HG02763 (cell line): ENCODE results near the gene THBD.

ENCODE experiments used
- ATAC-seq: cut with Tn5 transposase; IDR thresholded peaks from one replicate; pipeline ENCODE4 v1.9.1; 2021; ENCODE audit warnings: mild to moderate bottlenecking, moderate library complexity; ENCODE audit not compliant: unreplicated experiment

The THBD gene

DNA sequence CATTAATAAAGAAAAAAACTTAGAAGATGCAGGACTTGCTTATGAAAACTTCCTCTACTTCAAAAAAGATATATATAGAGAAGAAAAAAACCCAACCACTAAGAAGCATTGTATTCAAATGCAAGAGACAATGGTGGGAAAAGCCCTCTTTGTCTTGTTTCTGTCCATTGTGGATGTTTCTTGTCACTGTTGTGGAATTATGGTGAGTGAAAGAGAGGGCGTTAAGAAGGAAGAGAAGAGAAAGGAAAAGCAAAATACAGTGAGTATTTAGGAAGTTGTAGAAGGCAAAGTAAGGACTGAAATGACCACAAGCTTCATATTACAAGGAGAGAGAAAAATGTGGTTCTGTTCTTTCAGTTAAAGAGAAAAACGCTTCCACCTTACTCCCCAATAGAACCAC is 14.1 kb upstream of the THBD start:
- no peak for ATAC-seq

DNA sequence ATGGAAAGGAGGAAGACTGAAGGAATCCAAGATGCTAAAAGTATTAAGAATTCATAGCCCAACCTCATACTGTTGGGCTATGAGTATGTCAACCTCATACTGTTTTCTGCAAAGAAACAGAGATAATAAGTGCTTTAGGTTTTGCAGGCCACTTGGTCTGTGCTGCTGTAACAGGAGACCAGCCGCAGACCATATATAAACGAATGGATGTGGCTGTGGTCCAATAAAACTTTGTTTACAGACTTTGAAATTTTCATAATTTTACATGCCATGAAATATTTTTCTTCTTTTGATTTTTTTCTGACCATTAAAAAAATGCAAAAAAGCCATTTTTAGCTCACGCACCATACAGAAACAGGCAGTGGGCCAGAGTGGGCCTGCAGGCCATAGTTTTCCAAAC is 13.7 kb upstream of the THBD start:
- ATAC-seq: no peak

DNA sequence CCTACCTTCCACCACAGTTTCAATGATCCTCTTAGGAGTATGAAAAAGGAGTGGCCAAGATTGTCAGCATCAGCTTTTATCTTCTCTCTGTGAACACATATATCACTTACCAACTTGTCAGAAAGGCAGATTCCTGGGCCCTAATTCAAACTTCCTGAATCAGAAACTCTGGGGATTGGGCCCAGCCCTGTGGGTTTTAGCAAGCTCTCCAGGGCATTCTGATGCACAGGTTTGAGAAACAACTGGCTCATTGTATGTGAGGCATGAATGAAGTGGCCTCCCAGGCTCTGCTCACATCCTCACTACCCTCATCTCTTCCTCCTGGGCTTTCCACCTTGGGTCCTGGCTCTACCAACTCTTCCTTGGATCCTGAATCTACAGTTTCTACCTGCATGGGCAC is 13.2 kb upstream of the THBD start:
- ATAC-seq: no peak

DNA sequence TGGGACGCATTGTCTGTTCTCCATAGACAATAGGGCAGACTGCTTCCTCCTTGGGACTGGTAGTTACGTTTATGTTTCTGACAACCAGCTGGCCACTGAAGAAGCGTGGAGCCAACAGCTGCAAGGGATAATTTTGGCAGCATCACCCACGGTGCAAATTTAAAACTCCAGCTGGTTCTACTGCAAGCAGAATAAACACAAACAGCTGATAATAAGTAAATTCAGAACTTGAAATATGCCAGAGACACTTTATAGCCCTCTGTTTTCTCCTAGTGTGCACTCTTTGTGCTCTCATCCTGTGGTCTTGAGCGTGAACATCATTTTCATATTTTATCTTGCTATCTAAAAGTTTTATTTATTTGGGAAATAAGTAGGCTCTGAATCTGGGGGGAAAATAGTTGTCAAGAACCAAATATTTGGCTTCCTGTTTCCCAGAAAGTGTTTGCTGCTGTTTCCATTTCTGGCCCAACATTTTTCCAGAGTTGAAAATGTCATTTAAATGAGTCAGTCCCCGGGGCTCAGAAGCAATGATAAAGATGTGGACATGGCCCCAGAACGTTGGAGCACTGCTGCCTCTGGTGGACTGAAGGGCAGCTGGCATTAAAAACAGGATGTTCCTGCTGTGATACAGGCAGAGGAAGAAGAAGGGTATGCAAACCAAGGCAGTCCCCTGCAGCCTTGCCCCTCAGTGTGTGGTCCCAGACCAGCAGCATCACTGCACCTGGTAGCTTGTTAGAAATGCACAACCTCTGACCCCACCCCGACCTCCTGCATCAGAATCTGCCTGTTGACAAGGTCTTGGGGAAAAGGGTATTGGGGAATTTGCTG is 12.5 kb upstream of the THBD start:
- ATAC-seq: no peak

DNA sequence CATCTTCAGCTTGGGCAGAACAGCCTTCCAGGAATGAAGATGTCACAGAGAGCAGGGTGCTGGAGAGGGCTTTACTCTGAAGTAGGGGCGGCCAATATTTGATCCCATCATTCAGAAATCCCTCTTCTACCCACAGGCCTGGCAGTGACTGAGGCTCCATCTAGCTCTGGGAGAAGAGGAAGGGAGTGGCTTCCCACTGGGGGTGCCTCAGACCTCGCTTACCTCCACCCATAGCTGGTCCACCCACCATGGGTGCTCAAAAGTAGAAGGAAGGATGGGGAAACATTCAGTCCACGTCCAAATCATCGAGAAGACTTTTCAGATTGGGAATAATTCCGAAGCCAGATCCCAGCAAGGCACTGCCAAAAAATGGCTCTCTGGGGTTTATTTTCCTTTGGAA is 11.8 kb upstream of the THBD start:
- no peak for ATAC-seq

DNA sequence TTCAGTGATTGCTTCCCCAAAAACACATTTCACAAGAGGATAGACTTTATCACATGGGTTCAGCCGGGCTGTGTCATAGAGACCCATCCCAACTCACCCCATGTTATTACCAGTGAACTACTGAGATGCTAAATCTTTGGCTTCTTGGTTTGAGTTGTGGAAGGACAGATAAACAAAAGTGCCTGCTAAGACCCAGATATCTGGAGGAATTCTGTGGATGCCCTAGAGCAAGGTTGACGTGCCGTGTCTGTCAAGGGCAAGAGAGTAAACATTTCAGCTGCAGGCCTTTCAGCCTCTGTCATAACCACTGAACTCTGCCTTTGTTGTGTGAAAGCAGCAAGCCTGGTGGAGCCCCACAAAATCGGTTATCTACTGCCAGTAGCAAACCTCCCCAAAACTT is 11.2 kb upstream of the THBD start:
- ATAC-seq: no peak

DNA sequence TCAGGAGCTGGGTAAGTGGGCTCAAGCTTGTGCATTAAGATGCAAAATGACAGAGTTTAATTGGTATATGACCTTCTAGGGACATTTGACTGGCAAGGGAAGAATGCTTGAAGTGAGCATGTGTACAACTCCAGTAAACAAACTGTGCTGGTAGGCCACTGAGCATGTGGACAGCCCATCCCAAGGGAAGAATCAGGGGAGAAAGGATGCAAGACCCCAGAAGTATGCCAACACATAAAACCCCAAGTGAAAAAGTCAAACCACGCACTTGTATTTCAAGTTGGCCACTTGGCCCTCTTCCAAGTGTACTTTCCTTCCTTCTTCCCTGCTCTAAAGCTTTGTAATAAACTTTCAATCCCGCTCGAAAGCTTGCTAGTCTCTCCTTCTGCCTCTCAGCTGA is 10.4 kb upstream of the THBD start:
- ATAC-seq: no peak

DNA sequence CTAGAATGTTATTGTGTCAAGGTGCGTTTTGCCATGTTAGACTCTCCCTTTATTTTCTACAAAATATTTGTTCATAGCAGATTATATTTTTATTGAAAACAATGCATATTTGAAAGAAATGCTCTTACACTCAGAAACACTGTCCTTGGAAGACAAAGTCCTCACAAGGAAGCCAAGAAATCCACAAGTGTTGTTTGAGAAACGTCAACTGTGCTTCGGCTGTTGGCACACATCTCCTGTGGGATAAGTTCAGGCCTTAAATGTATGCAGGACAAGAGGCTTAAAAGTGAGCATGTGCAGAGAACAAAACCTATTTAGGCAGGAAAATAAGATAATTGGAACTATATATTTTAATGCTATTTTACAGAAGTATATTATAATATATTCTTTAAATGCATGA is 9.5 kb upstream of the THBD start:
- ATAC-seq: no peak

DNA sequence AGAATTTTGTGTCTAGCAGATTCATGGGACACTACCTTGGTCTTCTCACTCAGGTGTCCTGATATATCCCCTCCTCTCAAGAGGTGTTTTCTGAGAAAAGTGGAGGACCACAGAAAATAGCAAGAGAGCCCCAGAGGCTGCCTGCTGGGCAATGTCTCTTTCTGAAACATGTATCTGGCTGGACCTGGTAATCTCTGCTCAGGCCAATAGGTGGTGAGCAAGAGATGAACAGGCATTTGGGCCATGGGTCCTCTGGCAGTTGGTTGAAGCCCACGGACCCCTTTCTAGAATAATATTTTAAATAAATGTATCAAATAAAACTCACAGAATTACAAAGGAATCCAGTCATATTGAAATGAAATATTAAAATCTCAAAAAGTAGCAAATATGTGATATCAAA is 8.8 kb upstream of the THBD start:
- ATAC-seq: no peak

DNA sequence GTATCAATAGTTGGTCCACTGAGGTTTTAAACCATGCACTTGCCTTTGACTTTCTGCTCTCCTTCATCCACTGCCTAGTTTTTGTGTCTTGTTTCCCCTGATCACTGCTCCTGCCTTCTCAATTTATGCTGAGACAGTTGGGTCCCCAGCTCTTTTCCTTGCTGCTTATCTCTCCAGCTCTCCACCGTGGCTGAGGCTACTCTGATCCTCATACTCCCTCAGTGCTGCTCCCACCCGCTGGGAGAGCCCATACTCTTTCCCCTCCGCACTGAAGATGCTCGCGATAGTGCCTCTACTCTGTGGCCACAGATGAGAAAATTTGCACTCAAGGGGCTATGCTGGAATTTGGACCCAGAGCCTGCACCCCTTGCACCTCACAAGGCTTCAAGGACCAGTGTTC is 3.4 kb upstream of the THBD start:
- ATAC-seq: no peak

DNA sequence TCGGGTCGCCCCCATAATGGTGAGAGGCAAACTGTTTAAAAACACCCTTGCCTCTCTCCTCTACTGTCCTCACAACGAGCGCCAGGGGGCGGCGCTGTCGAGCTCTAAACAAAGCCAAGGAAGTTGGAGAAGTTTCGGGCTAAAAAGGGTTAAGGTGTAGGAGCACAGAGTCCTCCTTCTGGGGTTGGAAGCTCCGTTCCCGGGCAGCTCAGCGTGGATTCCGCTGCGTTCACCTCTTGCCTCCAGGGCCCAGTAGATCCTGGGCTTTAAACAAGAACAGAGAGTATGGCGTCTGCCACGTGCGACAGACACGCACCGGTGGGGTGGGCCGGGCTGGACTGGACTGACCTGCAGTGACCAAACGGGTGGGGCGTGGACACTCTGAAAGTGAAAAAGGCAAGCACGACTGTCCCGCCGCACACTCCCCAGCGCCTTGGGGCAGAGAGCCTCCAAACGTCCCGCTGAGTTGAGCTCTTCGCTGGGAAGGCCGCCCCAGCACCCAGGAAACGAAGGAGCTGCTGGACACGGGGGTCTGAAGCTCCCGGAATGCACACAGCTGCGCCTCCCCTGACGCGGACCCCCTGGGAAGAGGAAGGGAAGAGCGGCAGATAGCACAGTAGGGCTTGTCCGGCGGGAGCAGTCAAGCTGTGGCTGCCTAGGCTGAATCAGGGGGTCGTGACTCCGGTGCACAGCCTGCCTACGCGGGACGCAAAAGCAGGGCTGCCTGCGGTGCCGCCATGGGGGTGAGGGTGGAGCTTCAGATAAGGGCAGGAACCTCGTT is 1.6 kb upstream of the THBD start:
- no peak for ATAC-seq

DNA sequence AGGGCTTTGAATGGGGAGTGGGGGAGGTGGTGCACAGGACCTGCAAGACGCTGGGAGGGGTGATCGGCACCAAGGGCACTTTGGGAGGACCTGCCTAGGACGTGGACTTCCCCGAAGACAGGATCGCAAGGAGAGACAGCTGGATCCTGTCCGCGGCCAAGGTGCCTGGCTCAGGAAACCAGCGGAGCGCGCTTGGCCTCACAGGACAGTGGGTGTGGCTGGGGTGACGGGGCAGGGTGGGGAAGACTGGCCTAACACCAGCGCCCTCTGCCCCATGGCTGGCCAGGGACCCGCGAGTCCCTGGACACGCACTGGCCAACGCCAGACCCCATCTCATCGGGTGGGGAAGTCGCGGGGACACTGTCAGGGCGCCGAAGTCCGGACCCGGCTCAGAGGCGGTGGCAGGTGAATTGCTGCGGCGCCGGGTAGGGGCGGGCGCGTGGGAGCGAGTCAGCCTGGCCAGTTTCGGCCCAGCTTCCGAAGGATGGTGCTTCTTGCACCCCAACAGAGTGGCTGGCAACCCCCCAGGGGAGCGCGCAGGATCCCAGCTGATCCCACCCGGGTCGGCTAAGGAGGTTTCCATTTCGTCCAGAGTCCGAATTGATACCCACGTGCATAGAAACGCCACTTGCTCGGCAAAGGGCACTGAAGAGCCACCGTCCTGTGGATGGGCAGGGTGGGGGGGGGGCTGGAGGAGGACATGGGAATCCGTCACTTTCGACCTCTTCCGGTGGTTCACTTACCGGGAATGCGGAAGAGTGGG is 785 bp upstream of the THBD start:
- ATAC-seq: no peak

DNA sequence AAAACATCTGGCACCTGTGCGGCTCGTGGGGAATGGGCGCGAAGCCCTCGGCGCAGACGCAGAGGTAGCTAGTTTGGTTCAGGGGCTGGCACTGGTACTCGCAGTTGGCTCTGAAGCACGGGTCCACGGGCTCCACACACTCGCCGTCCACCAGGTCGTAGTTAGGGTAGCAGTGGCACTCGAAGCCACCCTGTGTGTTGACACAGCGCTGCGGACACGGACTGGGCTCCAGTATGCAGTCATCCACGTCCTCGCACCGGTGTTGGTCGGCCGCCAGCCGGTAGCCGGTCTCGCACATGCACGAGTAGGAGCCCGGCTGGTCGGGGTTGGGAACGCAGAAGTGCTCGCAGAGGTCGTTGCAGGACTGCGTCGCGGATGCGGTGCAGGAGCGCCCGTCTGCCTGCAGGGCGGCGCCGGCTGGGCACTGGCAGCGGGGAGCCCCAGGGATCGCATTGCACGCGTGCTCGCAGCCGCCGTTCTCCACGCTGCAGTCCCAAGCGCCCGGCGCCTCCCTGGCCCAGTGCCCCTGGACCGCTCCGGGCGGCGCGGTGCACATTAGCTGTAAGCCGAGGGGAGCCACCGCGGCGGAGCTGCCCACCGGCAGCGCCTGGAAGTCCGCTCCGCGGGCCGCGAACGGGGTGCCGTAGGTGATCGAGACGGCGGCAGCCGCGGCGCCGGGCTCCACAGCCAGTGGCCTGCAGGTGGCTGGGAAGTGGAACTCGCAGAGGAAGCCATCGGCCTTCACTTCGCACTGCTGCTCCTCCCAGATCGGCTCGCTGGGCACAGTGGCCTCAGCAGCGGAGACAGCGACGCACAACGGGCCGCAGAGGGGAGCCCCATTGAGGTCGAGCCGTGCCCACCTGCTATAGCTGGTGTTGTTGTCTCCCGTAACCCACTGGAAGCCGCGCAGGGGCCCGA is 930 bp downstream of the THBD start:
- no peak for ATAC-seq

DNA sequence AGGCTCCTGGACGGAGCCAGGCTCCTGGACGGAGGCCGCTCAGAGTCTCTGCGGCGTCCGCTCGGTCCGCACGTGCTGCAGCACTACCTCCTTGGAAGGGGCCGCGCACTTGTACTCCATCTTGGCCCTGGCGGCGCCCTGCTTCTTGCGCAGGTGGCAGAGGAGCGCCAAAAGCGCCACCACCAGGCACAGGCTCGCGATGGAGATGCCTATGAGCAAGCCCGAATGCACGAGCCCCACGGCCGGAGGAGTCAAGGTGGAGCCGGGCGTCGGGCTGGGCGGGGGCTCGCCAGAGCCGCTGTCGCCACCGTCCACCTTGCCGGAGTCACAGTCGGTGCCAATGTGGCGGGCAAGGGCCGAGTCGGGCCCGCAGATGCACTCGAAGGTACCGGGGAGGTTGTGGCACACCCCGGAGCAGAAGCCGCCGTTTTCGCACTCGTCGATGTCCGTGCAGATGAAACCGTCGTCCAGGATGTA is 1.7 kb downstream of the THBD start:
- ATAC-seq: no peak

DNA sequence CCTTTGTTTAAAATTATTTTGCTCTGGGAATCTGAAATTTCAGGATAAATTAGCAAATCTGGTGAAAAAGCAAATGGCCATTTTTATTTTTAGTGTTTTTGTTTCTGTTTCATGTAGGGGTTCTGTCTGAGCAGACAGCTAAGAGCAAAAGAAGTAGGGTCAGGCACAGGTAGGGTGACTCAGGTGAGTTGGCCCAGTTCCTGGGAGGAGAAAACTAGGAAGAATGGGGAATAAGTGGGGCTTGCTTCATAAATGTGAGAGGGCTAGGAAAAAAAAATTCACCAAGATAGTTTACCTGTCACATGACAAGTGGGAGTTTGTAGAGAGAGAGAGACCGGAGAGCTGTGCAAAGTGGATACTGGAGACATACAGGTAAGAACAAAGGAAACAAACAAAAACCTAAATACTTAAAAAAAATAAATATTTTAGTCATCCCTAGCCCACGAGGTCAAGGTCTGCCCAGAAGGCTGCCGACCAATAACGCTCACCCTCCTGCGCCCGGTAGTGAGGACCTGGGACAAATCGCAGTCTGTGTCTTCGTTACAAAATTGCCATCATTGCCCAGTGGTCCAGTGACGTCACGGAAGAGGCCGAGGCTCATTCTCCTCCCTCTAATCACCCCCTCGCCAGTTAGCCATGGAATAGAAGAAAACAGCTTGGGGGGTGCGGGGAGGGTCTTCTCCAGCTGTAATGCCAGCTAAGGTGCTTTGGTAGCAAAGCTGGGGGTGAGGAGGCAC is 2.3 kb downstream of the THBD start:
- no peak for ATAC-seq

DNA sequence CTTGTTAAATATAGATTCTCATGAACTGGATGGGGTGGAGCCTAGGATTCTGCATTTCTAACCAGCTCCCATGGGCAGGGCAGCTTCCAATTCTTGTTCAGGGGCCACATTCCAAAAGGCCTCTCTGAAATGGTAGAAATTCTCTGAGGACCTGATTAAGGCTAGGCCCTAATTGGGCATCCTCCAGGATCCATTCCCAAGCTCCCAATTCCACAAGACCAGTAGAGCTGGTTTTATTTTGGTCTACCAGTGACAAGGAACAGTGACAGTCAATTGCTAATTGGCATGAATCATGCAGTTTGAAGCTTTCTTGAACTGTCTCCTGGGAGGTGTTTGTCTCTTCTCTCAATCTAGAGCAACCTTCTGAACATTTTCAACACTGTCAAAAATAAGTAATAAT is 3.0 kb downstream of the THBD start:
- ATAC-seq: no peak

DNA sequence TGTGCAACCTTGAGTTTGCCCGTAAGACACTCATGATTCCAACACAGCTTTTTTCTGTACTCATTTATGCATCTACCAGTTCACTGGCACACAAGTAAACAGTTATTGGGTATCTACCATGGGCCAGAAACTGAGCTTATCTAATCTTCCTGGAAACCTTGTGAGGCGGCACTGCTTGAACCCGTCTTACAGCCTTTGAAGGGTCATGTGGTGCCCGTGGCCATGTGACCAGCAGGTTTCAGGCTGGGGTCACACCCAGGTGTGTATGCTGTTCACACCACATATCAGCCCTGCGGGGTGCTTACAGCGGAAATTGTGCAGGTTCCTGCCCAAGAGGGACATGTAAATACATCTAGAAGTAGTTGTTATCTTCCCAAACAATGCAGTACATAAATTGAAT is 6.1 kb downstream of the THBD start:
- no peak for ATAC-seq

DNA sequence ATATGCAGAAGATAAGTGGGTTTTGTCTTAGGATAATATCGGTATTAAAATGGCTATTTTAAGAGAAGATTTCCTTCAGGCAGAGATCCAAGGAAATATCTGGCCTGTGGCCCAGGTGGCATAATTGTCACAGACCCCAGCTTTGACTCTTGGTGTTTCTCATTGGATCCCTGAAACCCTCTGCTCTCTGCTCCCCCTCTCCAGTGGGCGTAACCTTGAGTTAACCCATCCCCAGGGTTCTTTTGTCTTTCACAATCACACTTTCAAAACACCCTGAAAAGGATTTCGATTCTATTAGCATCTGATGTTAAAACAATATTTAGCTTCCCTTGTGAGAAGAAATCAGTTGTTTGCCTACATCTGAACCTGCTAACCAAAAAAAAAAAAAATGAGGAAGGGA is 7.2 kb downstream of the THBD start:
- ATAC-seq: no peak

DNA sequence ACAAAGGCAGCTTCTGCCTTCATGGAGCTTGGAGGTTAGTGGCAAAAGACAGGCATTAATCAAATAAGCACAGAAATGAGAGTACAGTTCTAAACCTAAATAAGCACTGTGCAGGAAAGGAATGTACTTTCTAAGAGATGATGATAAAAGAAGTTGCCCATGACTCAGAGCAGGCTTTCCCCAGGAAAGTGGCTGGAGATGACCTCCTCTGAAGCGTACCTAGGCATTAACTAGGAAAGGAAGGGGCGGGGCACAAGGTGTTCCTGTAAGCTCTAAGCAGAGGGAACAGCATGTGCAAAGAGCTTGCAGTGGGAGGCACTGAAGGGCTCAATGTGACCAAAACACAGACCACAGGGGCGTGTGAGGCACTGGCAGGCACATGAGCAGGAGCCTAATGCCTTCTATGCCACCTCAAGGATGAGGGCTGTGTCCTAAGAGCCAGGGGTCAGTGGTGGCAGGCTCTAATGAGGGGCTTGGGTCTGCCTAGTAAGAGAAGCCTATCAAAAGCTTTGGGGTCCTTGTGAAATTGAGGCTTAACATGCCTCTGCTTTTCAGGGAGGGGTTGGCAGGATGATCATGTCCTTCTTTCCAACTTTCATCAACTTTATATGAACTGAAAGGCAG is 9.5 kb downstream of the THBD start:
- ATAC-seq: no peak
